Keratinocyte (primary cell): ENCODE measurements around the gene CDS2. TPM values are rescaled to one million over a fixed set of nuclear protein-coding genes. Genes with fewer than 3 reads are reported as not detected.

Source experiments
- DNase-seq: peaks from one replicate; pipeline ENCODE4 v3.0.0-alpha.2; 2011; ENCODE audit warnings: low read depth, missing footprints, low spot score
- FAIRE-seq: peaks from 2 replicates; lab custom pipeline; 2011; peaks lifted over from hg19 to GRCh38; lab: Jason Lieb, UNC
- H2AFZ ChIP-seq: 2 replicates; pipeline ENCODE4 v1.6.0; 2012; ENCODE audit warnings: low read length, control low read depth, inconsistent platforms; ENCODE audit not compliant: control insufficient read depth
- H3K27ac ChIP-seq: 2 replicates; pipeline ENCODE4 v1.5.1; 2011; ENCODE audit warnings: low read length; ENCODE audit not compliant: control insufficient read depth, insufficient read depth
- H3K27me3 ChIP-seq: 3 replicates; pipeline ENCODE4 v1.6.0; 2011; ENCODE audit warnings: low read length; ENCODE audit not compliant: control insufficient read depth, insufficient read depth; ENCODE audit errors: extremely low read depth
- H3K36me3 ChIP-seq, 2 experiments: 2 replicates in 1 of 2; 3 replicates in 1 of 2; pipeline ENCODE4 v1.5.1; 2011; ENCODE audit warnings: low read length in 2 of 2, mild to moderate bottlenecking in 1 of 2; ENCODE audit not compliant: control insufficient read depth in 2 of 2, insufficient read depth in 2 of 2; ENCODE audit errors: extremely low read depth in 1 of 2
- H3K4me1 ChIP-seq: 3 replicates; pipeline ENCODE4 v1.5.1; 2011; ENCODE audit warnings: low read length; ENCODE audit not compliant: control insufficient read depth, insufficient read depth; ENCODE audit errors: extremely low read depth
- H3K4me2 ChIP-seq: 3 replicates; pipeline ENCODE4 v1.6.0; 2011; ENCODE audit warnings: low read depth, low read length; ENCODE audit not compliant: control insufficient read depth, insufficient read depth; ENCODE audit errors: extremely low read depth
- H3K4me3 ChIP-seq, 3 experiments: fragments of 200-600 bp in 1 of 3; sonication (generic) in 1 of 3; 2 replicates in 2 of 3; 3 replicates in 1 of 3; pipeline ENCODE4 v1.5.1; 2011 to 2016; ENCODE audit warnings: low read length in 3 of 3, mild to moderate bottlenecking in 3 of 3, control low read depth in 2 of 3, inconsistent platforms in 1 of 3, low read depth in 1 of 3, mixed read lengths in 1 of 3, mixed run types in 1 of 3, moderate library complexity in 1 of 3; ENCODE audit not compliant: control insufficient read depth in 2 of 3, insufficient read depth in 2 of 3; ENCODE audit errors: extremely low read depth in 1 of 3
- H3K79me2 ChIP-seq: 2 replicates; pipeline ENCODE4 v1.6.0; 2012; ENCODE audit warnings: low read length; ENCODE audit not compliant: control insufficient read depth, insufficient read depth
- H3K9ac ChIP-seq: 3 replicates; pipeline ENCODE4 v1.6.0; 2011; ENCODE audit warnings: low read length; ENCODE audit not compliant: control insufficient read depth, insufficient read depth; ENCODE audit errors: extremely low read depth
- H3K9me1 ChIP-seq: 3 replicates; pipeline ENCODE4 v1.6.0; 2011; ENCODE audit warnings: low read length; ENCODE audit not compliant: control insufficient read depth, insufficient read depth; ENCODE audit errors: extremely low read depth
- H3K9me3 ChIP-seq: 2 replicates; pipeline ENCODE4 v1.5.1; 2012; ENCODE audit warnings: low read depth, low read length; ENCODE audit not compliant: control insufficient read depth
- H4K20me1 ChIP-seq: 3 replicates; pipeline ENCODE4 v1.6.0; 2011; ENCODE audit warnings: low read length; ENCODE audit not compliant: control insufficient read depth, insufficient read depth; ENCODE audit errors: extremely low read depth
- CTCF ChIP-seq, 3 experiments: IDR thresholded peaks in 1 of 3; conservative IDR thresholded peaks in 1 of 3; optimal IDR thresholded peaks in 1 of 3; 2 replicates in 2 of 3; 3 replicates in 1 of 3; pipeline versions ENCODE3 to v1.5.1; 2011; ENCODE audit warnings: low read length in 3 of 3, mild to moderate bottlenecking in 3 of 3, moderate library complexity in 2 of 3, control low read depth in 1 of 3, inconsistent platforms in 1 of 3; ENCODE audit not compliant: insufficient read depth in 2 of 3; ENCODE audit errors: extremely low read depth in 1 of 3
- EZH2 ChIP-seq: IDR thresholded peaks from one replicate; pipeline ENCODE4 v1.6.1; 2012; ENCODE audit warnings: inconsistent platforms, mild to moderate bottlenecking, low read length, moderate library complexity
- dilution Hi-C: fragments of 300-500 bp; cut with MboI; formaldehyde crosslinking; loops from one replicate; pipeline ENCODE4 v1.7.0; 2020; ENCODE audit warnings: low sequenced_read_pairs; ENCODE audit not compliant: extremely low pct_ligation_motif_present
- polyA plus RNA-seq, 5 experiments: library from polyadenylated mRNA; depleted of rRNA in 3 of 5; stranded (reverse) in 3 of 5; stranded (forward) in 1 of 5; unstranded in 1 of 5; fragments of >200 nt; gene quantifications; 1 replicate in 1 of 5; 2 replicates in 3 of 5; 3 replicates in 1 of 5; pipeline versions ENCODE4 v1.2.1 to v1.2.3, GENCODE V29; 2011 to 2012; ENCODE audit warnings: missing spikeins in 2 of 5, low read depth in 1 of 5, low replicate concordance in 1 of 5

The CDS2 gene
- polyA plus RNA-seq, 1 donor (not counting 4 experiments of a cell fraction or from before 2014, with no cell fraction given) = 67.1 TPM

- Histone ChIP-seq H3K9ac (no peak overlapping the region), H3K9me1 (no peaks in the 10 kb centered on the region), H3K4me3 (no peak overlapping the region), H3K27ac (no peak overlapping the region), H3K9me3 (no peaks in the 10 kb centered on the region), H4K20me1 (peaks cover 2% of the 10 kb centered on the region), H3K36me3 (no peaks in the 10 kb centered on the region), H3K4me2 (no peak overlapping the region), H3K79me2 (no peaks in the 10 kb centered on the region), H2AFZ (no peak overlapping the region), H3K4me1 (peaks cover 4% of the 10 kb centered on the region), H3K27me3 (no peaks in the 10 kb centered on the region)
- DNase-seq = no peak
- FAIRE-seq = no peak
- TF ChIP-seq EZH2 = no peak
- no peak for TF ChIP-seq CTCF (optimal IDR thresholded peaks at IDR 0.05 in 1 of 3, IDR thresholded peaks at IDR 0.05 in 1 of 3, conservative IDR thresholded peaks at IDR 0.05 in 1 of 3; ENCODE audit: extremely low read depth in 1 of 3, insufficient read depth in 2 of 3, low read length in 3 of 3)
- dilution Hi-C loops = no loop called here
Observed at GRCh38 chr20:5211803-5212714, 85.3 kb downstream of the CDS2 start.

- H4K20me1 ChIP-seq = peaks cover 2% of the 10 kb centered on the region
- FAIRE-seq (no peak), DNase-seq (no peak)
- no peak overlapping the region for H3K4me2 ChIP-seq
- no peak overlapping the region for H3K9ac ChIP-seq
- H3K27ac ChIP-seq = no peak overlapping the region
- no peaks in the 10 kb centered on the region for H3K27me3 ChIP-seq
- peaks cover 4% of the 10 kb centered on the region for H3K4me1 ChIP-seq
- no peaks in the 10 kb centered on the region for H3K9me3 ChIP-seq
- no peaks in the 10 kb centered on the region for H3K36me3 ChIP-seq
- H3K79me2 ChIP-seq = no peaks in the 10 kb centered on the region
- TF ChIP-seq EZH2 (no peak), CTCF (optimal IDR thresholded peaks at IDR 0.05 in 1 of 3, IDR thresholded peaks at IDR 0.05 in 1 of 3, conservative IDR thresholded peaks at IDR 0.05 in 1 of 3; ENCODE audit: extremely low read depth in 1 of 3, insufficient read depth in 2 of 3, low read length in 3 of 3) (no peak)
- H2AFZ ChIP-seq = no peak overlapping the region
- dilution Hi-C loops = no loop called here
- no peak overlapping the region for H3K4me3 ChIP-seq
- H3K9me1 ChIP-seq = no peaks in the 10 kb centered on the region
Observed at GRCh38 chr20:5212907-5213487, 86.2 kb downstream of the CDS2 start.
